ENCODE measurements around the gene NACC2.

Gene NACC2

DNA sequence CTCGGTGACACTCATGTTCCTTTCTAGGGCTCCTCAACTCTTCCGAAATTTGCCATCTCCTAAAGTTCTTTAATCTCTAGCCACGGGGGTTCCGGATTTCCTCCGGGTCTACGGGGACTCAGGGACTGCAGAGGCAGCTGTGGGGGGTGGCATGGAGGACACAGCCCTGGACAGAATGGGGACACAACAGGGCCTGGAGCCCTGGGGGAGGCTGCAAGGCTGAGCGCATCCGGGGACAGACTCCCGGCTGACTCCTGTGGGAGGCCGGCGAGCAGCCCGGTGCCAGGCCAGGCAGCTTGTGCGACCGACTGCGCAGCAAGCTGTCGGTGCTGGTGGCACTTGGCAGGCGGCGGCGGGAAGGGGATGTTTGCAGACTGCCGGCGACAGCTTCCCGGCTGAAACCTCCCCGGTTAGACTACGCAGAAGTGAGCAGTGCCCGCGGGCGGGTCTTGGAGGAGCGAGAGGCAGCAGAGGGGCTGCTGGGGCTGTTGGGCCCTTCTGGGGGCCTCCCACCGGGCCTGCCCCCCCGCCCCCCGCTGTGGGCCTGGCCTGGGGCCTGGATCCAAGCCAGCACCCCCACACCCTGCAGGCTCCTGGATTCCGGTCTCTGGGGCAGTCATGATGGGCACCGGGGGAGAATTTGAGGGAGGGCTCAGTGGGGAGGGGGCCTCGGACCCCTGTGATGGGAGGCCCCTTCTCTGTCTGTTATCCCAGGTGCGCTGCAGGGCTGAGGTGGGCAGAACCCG lies 105.2 kb downstream of the NACC2 start:
- DNase-seq, result peak; percentile 25

DNA sequence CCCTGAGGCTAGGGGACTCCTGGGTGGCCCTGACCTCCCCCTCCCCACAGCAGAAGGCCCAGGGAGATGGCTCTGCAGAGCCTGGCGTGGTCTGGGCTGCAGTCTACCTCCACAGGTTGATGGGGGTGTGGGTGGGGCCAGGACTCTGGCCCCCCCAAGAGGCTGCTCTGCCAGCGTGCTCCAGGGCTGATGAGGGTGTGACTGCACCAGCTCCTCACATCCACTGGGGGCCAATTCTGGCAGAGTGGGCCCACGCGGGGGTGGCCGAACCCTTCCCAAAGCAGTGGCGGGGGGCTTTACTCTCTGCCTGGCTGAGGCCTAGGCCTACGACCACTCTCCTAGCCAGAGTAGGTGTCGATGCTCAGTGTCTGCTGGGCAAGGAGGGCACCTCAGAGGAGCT lies 105.9 kb downstream of the NACC2 start:
- DNase-seq, result no peak

GRCh38 chr9:135988493-135988892 lies 106.6 kb downstream of the NACC2 start:
- DNase-seq, result no peak

GRCh38 chr9:135987838-135988404 lies 107.2 kb downstream of the NACC2 start:
- no peak for DNase-seq

GRCh38 chr9:135986605-135987004 lies 108.5 kb downstream of the NACC2 start:
- DNase-seq, result no peak

- no peak for DNase-seq
These were observed 109.2 kb downstream of the NACC2 start for GRCh38 chr9:135985889-135986288.

DNA sequence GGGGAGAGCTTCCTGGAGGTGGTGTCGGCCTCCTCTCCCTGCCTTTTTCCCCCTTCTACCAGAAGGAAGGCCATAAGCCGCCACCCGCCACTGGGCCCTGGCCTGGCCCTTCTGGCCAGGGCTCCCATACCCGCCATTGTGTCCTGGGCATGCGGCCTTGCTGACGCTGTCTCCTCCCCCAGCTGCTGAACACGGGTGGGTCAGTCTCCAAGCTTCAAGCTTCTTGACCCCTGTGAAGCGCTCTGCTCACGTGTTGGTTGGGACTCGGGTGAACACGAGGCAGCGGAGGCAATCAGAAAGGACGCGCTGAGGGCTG lies 109.7 kb downstream of the NACC2 start:
- DNase-seq, result no peak

GRCh38 chr9:135984072-135984710 lies 110.9 kb downstream of the NACC2 start:
- DNase-seq, result no peak

DNA sequence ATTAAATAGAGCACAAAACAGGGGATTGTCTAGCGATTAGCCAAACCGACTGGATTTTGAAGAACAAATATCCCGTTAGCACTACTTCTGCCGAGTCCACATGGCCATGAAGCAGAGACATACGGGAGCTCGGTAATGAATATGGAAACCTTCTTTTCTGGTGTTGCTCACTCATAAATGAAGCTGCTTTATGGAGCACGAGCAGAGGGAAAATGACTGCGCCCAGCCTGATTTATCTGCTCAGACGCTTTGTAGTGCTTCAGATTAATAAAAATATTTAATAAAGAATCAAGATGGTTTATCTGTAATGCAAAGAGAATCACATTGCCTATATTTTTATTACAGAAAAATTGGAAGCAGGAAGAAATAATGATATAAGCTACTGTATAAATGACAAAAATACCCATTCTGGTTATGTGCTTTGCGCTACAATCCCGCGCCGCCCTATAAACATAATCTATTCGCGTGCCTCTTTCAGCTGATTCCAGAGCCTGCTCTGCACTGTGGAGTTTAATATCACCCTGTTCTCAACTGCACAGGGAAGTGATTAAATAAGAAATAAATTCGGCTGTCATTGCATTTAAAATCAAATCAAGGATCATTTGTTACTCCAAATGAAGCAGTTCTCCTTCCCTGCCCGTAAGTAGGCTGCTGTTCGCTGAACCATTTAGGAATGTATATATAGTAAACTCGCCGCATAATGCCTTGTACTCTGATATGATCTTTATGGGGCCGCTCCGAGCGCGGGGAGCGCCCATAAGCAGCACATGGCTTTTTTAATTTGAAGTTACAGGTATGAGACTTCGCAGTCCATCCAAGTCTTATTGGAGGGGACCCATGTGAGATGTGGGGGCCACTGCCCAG lies 111.6 kb downstream of the NACC2 start:
- DNase-seq, result no peak

DNA sequence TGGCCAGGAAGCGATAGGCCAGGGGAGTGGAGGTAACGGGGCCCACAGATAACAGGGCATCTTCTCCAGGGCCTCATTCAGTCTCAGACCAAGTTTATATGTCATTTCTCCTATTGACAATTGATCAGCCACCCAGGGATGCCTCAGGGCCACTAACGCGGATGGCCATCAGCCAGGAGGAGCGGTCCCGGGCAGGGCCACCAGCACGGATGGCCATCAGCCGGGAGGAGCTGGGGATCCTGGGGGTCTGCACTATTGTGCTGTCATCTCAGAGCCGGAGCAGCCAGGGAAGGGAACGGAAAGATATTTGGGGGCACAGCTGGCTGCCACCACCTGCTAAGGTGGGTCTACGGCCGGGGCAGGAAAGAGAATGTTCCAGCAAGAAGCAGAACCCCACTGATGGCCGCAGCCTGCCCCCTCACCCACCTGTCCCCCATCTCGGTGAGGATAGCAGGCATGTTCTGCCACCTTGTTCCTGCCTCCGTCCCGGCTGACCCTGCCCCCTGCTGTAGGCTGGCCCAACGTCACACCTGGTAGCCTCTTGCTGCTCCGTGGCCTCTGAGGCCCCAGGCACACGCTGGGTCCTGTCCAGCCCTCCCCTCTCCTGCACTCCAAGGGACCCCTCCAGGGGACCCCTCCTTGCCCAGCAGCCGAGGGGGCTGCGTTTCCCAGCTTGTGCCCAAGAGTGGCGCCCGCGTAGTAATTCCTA lies 112.4 kb downstream of the NACC2 start:
- no peak for DNase-seq

DNA sequence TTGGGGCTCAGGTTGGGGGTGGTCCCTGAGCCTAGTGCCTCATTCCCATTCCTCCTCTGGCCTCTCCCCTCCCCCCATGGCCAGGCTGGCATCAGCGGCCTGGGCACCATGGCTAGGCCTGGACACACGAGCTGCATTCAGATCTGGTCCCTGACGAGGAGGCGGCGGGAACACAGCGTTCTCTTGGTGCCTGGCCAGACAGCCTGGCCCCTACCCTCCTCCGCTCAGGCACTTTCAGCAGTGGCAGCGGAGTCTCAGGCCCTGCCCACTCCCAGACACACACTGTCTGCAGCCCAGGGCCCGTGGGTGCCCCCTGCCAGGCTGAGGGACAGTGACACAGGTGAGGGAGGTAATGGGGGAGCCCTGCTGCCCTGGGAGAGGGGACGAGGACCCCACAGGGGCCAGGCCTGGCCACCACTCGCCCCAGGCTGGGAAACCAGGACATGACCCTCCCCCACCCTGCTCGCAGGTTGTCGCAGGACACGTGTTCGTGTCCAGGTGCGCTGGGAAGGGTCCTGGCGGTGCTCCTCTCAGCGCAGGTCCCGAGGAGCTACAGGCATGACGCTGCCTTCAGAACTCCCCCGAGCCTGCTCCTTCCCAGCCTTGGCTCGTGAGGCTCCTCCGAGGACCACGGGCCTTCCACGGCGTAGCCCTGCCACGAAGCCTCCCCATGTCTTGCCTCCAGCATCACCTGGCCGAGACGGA lies 114.0 kb downstream of the NACC2 start:
- DNase-seq, result no peak

GRCh38 chr9:135979547-135980166 lies 115.4 kb downstream of the NACC2 start:
- no peak for DNase-seq

GRCh38 chr9:135978642-135979546 lies 116.2 kb downstream of the NACC2 start:
- DNase-seq, result peak; percentile 61

DNA sequence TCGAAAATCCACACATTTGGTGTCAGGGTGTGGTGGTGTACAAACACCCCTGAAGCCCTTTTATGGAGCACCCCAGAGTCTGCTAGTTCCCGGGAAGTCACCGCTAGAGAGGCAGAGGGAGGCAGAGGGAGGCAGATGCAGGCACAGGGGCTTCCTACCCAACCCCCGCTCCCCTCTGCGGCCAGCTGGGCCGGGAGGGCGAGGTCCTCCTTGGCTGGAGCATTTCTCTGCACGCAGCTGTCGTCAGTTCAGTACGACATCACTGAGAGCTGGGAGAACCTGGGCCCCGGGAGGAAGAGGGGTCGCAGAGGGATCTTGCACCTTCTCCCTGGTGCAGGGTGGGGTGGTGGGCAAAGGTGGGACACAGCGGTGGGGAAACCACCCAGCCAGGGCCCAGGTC lies 118.1 kb downstream of the NACC2 start:
- no peak for DNase-seq

DNA sequence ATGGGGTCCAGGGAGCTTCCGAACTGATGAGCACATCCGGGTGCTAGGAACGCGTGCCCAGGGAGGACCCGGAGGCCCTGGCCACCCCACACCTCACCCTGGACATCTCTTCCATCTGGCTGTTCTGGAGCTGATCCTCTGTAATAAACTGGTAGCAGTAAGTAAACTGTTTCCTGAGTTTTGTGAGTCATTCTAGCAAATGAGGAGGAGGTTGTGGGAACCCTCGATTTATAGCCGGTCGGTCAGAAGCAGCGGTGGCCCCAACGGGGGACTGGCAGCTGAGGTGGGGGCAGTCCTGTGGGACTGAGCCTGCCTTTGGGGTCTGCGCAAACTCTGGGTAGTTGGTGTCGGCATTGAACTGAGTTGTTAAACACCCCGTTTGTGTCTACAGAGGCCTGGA lies 118.6 kb downstream of the NACC2 start:
- DNase-seq, result no peak

GRCh38 chr9:135975834-135976233 lies 119.3 kb downstream of the NACC2 start:
- DNase-seq, result no peak

GRCh38 chr9:135974220-135974573 lies 120.9 kb downstream of the NACC2 start:
- DNase-seq, result no peak

DNA sequence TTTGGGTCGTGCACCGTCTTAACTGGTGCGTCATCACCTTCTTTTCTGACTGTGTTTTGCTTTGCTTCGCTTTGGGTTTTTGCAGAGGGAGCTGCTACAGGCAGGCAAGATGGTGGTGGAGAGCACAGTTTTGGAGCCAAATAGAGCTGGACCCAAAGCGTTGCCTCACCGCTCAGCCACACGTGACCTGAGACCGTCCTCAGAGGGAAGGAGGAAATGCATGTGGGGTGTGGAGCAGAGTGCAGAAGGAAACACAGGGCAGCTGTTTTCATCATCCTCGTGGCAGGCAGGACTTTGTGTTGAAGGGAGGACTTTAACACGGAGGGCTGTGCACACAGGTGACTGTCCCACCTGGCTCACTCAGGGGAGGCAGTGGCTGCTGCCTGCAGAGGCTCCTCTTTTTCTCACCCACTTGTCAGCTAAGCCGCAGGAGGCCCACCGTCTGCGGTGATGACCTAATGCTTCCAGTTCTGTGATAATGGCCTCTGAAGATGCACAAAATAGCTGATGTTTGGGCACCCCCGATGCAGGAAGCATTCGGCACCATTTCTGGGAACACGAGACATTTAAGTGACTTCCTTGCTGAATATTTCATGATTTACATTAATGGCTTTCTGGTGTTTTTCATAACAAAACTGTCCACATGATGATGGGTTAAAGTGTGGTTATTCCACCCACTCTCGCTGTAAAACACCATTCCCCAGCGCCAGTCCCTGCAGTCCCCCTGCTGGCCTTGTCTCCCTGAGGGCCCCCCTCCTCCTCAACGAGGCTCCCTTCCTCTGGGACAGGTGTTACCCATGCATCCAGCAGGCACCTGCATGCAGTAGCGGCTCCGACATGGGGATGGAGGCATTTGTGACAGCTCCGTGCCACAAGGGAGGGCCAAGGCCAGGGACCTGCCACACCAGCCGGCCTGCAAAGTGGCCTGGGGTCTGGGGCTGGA lies 121.5 kb downstream of the NACC2 start:
- peak; percentile 38 for DNase-seq

- peak; percentile 29 for DNase-seq
These were observed 123.2 kb downstream of the NACC2 start for GRCh38 chr9:135971892-135972291.
